NCI-H1092 (cell line): ENCODE measurements around the gene TBX3.
A peak's percentile ranks its signal among the peaks of the same experiment; 100 is the strongest.
"Not testable (repeated sequence)": the region's sequence is repeated elsewhere in the genome, so short reads cannot be mapped to it uniquely, and the experiment has no call there.

ENCODE experiments used
- DNase-seq: peaks from one replicate; lab custom pipeline; 2025; lab: John Stamatoyannopoulos, UW

The TBX3 gene

DNA sequence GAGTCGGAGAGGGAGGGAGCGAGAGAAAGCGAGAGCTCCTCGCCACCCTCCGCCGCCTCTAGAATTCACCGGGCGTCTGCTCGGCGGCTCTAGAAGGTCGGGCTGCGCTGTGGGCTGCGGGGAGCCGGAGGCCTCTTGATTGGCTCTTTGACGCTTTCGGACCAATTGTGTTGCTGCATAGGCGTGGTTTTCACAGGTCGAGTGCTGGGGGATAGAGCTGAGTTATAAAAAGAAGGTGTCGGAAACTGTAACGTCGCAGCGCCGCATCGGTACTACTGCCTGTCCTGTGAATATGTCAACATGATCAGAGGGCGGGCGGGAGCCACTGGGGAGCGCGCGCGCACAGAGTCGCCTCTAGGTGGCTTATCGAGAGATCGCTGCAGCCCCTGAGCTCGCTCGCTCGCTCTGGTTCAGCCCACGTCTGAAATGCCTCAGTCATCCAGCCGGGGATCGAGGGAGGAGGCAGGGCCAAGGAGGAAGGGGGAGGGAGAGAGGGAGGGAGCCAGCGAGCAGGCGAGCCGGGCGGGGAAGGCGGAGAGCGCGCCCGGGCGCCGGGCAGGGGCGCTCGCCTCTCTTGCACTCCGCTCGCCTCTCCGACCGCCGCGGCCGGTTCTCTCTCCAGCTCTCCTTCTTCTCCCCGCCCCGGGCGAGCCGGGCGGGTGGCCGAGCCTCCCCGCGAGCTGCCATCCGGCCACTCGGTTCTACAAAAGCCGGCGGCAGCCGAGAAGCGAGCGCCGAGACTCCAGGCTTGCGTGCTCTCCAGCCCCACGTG is at the start of gene TBX3:
Gene TBX3, minus strand, starts transcription at position 78 of the 772 bp plus-strand sequence. CDS start 975 bp downstream, outside the sequence.
- peak; percentile 98 for DNase-seq

- DNase-seq, result no peak
Observed at GRCh38 chr12:114732426-114733030, 48.6 kb upstream of the TBX3 start.

- DNase-seq, result no peak
Observed at GRCh38 chr12:114729731-114730130, 45.8 kb upstream of the TBX3 start.

GRCh38 chr12:114726092-114726710 is 42.2 kb upstream of the TBX3 start:
- no peak for DNase-seq

- DNase-seq, result not testable (repeated sequence)
Observed at GRCh38 chr12:114722176-114722575, 38.2 kb upstream of the TBX3 start.

DNA sequence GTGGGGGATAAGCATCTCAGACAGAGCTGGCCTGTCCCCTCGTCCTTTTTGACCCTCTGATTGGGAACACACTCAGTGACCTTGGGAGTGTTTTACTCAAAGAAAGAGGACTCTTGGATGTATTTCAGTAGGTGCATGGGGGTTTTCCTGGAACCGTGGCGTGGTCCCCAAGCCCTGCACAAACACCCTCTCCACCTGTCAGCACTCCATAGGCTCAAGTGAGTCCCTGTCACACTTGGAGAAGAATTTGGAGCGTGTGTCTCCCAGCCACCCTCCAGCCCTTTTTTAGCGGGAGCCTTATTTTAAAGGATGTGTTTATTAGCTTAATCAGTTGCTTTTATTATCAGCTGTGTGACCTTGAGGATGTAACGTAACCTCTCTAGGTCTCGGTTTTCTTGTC is 37.3 kb upstream of the TBX3 start:
- no peak for DNase-seq

DNA sequence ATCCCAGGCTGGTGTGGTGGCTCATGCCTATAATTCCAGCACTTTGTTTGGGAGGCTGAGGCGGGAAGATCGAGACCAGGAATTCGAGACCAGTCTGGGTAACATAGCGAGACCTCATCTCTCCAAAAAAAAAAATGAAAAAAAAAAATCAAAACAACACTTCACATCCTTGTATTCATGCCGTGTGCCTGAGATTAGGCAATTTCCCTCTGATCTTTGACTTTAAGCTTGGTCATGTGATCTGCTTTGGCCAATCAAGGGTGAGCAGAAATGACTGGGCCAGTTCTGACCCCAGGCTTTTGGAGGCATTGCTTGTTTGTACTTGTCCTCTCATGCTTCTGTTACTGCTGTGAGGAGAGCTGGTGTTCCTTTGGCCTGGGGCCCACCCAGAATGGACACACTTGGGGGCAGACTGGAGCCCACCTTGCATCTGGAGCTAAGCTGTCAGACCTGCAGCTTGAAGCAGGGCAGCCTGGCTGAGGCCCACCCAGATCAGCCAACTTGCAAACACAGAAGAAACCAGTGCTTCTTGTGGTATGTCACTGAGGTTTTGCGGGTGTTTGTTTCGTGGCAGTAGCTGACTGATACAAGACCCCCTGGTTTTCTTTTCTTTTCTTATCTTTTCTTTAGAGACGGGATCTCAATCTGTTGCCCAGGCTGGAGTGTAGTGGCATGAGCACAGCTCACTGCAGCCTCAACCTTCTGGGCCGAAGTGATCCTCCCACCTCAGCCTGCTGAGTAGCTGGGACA is 29.7 kb upstream of the TBX3 start:
- DNase-seq, result no peak

- DNase-seq, result no peak
Observed at GRCh38 chr12:114711689-114712152, 27.7 kb upstream of the TBX3 start.

DNA sequence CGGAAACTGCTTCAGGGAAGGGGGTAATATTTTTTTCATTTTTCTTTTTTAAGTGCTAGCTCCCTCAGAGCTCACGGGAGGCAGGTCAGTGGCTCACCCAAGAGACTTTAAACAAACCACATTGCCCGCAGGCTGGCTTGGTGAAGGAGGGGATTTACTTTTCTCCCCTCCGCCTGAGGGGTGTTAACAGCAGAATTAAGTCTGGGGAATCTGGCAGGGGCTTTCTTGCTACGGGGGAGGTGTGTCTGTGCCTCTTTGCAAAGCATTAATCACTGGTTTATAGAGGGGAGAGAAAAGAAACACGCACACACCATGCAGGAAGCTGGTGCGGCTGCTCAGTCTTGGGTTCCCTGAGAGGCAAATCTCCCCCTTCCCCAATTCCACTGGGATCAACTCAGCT is 26.2 kb upstream of the TBX3 start:
- no peak for DNase-seq

DNA sequence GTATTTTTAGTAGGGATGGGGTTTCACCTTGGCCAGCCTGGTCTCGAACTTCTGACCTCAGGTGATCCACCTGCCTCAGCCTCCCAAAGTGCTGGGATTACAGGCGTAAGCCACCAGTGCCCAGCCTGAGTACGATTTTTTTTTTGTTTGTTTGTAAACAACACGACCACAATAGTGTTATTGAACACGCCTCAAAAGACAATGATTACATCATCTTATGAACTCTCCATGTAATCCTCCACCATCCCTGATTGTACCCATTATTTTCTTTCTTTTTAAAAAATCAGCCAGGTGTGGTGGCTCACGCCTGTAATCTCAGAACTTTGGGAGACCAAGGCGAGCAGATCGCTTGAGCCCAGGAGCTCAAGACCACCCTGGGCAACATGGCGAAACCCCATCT is 25.1 kb upstream of the TBX3 start:
- DNase-seq, result no peak

- DNase-seq, result not testable (repeated sequence)
Observed at GRCh38 chr12:114708598-114708997, 24.6 kb upstream of the TBX3 start.

- no peak for DNase-seq
Observed at GRCh38 chr12:114704096-114704495, 20.1 kb upstream of the TBX3 start.

DNA sequence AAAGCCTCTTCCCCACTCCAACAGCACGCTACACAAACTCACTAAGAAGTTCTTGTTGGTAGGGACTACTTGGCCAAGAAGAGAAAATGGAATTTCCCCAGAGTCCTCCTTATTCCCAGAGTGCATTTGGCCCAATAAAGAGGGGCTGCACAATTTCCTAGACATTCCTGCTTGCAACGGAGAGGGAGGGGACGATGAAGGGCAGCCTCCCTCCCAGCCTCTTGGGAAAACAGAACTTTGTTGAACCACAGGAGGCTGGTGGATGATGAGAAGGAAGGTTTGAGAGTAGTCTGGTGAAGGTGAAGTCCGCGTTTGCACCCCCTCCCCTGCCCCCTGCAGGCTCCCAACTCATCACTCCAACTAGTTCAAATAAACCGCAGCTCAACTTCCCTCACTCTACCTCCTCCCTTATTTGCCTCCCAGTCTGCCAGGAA is 19.1 kb upstream of the TBX3 start:
- DNase-seq, result no peak

- DNase-seq, result no peak
Observed at GRCh38 chr12:114702462-114702861, 18.5 kb upstream of the TBX3 start.

DNA sequence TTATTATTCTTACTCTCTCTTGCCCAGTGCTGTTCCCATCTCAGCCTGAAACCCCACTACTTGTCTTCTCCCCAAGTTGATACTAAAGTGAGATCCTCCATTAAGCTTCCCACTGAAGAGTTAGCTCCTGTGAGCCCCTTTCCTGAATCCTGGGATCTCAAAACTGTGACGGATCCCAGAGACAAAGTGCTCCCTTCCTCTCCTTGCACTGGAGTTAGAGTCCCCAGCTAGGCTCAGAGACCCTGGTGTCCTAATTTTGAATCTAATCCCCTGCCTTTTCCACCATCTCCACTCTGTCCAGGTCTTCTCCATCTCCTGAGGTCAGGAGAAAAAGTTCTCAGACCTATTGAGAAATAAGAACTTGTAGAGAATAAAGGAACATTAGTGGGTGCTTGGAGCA is 17.6 kb upstream of the TBX3 start:
- no peak for DNase-seq

GRCh38 chr12:114701104-114701414 is 17.1 kb upstream of the TBX3 start:
- no peak for DNase-seq

DNA sequence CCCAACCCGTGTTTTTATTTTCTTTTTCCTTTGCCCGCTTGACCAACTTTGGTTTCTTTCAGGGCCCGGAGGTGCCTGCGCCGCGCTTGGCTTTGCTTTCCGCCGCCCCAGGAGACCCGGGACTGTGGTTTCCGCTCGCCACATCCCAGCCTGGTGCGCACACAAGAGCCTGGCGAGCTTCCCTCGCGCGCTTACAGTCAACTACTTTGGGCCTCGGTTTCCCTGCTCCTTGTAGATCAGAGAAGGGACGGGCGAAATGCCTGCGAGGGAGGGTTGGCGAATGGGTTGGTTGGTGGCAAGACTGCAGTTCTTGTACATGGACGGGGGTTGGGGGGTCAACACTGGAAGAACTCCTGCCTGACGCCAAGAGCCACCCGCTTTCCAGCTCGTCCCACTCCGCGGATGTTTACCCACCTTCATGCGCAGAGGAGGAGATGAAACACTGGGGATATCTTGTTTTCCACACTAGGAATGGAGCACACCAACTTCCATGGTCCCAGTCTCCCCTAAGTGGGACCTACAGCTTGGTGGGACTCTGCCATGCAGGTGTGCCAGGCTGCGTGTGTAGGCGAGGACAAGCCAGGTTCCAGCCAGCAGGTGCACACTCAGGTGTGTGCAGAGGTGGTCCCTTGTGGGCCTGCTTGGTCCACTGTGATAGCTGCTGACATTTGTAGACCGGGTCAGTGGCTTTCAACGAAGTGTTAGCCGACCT is 16.6 kb upstream of the TBX3 start:
- no peak for DNase-seq

DNA sequence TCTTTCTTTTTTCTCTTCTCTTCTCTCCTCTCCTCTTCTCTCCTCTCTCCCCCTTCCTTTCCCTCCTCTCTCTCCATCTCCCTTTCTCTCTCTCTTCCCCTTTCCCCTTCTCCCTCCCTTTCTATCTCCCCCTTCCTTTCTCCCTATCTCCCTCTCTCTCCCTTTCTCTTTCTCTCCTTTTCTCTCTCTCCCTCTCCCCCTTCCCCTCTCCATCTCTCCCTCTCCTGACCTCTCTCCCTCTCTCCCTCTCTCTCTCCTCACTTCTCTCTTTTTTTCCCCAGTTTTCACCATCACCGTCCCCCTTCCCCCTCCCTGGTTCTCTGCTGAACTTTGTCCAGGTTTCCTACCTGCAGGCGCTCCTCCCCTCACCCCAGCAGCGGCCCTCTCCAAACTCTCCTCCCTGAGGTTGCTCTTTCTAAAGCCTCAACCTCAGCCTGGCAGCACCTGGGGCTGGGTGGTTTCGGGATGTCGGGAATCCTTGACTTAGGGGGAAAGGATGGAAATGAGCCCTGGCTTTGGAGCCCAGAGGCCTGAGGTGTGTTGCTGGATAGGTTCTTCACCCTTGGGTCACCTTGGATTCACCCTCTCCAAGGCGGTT is 14.7 kb upstream of the TBX3 start:
- no peak for DNase-seq

GRCh38 chr12:114697741-114698565 is 14.0 kb upstream of the TBX3 start:
- DNase-seq, result no peak

DNA sequence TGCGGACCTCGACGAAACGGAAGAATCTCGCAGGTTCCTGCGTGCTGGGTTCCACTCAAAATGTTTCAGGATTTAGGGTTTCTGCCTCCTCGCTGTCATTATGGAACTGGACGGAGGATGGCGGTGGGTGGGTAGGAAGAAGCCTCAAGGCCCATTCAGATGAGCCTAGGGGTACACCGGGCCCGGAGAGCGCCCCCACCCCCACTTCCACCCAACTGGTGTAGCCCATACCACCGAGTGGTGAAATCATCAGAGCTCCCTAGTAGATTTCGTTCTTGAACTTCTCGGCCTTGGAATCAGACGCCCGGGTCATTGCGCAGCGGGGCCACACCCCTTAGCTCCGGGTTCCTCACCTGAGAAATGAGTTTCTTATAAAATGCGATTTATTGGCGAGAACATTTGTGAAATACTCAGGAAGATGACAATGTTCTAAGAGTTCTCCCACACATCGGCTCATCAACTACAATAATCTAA is 13.3 kb upstream of the TBX3 start:
- no peak for DNase-seq
